NT2/D1 (cell line): Measurements from ENCODE around the gene CROCC2.

Source experiments
- DNase-seq: peaks from one replicate; pipeline ENCODE4 v3.0.0-alpha.2; 2011; ENCODE audit warnings: low read depth, low spot score
- H3K27me3 ChIP-seq: 2 replicates; pipeline ENCODE4 v1.6.0; 2011; ENCODE audit warnings: mild to moderate bottlenecking; ENCODE audit not compliant: insufficient read length, insufficient read depth
- H3K36me3 ChIP-seq: 2 replicates; pipeline ENCODE4 v1.6.1; 2011; ENCODE audit warnings: mild to moderate bottlenecking, low read length, mixed read lengths; ENCODE audit not compliant: insufficient read depth, insufficient read length
- H3K4me1 ChIP-seq: 2 replicates; pipeline ENCODE4 v1.5.1; 2011; ENCODE audit not compliant: insufficient read depth, insufficient read length
- H3K4me3 ChIP-seq: 2 replicates; pipeline ENCODE4 v1.5.1; 2011; ENCODE audit warnings: low read depth; ENCODE audit not compliant: insufficient read length
- H3K9ac ChIP-seq: 2 replicates; pipeline ENCODE4 v1.6.0; 2011; ENCODE audit warnings: low read depth; ENCODE audit not compliant: insufficient read length
- H3K9me3 ChIP-seq: 2 replicates; pipeline ENCODE4 v1.5.1; 2011; ENCODE audit warnings: mild to moderate bottlenecking, low read length; ENCODE audit not compliant: insufficient read depth
- SUZ12 ChIP-seq: IDR thresholded peaks from 2 replicates; pipeline ENCODE4 v1.6.1; 2011; ENCODE audit not compliant: insufficient read length, insufficient read depth; ENCODE audit errors: extremely low read depth
- YY1 ChIP-seq: IDR thresholded peaks from 2 replicates; pipeline ENCODE4 v1.6.1; 2011; ENCODE audit not compliant: insufficient read length, insufficient read depth
- ZNF274 ChIP-seq: IDR thresholded peaks from 2 replicates; pipeline ENCODE4 v1.6.1; 2011; ENCODE audit warnings: mild to moderate bottlenecking, low read depth, low read length

CROCC2 gene

DNA sequence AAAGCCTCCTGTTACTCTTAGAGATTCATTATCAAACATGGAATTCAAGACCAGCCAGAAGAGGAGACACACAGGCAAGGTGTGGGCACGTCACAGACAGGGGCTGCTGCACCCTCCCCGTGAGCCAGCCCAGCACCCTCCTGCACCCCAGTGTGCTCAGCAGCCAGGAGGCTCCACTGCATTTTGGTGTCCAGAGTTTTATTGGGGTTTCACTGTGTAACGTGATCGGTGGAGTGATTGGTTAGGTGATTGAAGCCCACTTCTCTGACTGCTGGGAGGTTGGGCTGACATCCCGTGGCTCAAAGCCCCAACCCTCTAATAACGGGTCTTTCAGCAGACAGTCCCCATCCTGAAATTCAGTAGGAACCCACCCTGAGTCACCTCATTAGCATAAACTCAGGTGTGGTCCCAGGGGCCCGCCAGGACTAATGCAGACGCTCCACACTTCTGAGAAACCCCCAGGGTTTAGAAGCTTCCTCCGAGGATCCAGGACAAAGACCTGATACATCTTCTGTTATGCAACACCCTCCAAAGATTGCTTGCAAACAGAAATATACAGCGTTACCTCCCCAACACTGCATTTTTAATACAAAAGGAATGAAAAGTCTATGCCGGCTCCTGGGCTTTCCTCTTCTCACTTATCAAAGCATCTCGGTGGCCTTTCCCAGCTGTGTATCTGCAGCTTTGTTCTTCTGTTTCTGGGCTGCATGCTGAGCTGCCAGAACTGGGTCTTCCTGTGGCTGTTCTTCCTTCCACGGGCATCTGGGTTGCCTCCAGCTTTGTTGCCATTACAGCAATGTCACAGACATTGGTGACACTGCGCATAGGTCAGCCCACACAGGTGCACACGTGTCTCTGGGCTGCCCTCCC lies 48.5 kb downstream of the CROCC2 start:
- DNase-seq: no peak
- Histone ChIP-seq H3K9me3 (no peaks in the 10 kb centered on the region), H3K36me3 (no peaks in the 10 kb centered on the region), H3K4me3 (no peak overlapping the region), H3K9ac (no peak overlapping the region), H3K27me3 (peaks cover 8% of the 10 kb centered on the region), H3K4me1 (peaks cover 31% of the 10 kb centered on the region)
- TF ChIP-seq YY1 (no peak), ZNF274 (no peak), SUZ12 (no peak)

DNA sequence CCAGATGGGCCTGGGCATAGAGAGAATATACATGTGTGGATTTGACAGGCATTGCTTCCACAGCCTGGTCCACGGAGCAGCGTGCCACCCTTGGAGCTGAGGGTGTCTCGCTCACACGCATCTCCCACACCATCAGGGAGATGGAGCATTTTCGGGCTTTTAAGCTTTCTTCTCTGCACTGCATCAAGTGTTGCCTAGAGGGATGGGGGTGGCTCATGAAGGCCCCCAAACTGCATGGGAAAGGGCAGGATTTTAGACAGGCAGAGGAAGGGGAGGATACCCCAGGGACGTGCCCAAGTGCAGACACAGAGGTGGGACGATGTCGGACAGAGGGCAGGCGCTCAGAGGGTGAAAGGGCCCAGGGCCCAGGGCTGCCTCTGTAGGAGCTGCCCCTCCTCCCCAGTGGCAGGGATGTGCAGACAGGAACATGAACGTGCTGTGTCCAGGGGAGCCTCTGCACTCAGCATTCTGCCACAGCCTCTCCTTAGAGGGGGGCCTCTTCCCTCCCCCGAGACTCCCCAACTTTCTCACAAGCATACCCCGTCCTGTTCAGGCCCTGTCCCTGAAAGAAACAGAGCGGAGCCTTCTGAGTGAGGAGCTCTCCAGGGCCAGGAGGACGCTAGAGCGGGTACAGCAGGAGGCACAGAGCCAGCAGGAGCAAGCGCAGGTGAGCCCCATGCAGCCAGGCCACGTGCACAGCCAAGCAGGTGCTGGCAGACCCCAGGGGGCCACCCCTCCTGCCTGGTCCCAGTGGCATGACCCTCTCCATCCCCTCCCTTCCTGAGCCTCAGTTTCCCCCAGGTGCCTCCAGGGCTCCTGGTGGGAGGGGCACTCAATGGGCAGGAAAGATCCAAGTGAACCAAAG lies 49.4 kb downstream of the CROCC2 start:
- H3K9ac ChIP-seq: no peak overlapping the region
- H3K4me3 ChIP-seq: no peak overlapping the region
- H3K9me3 ChIP-seq: no peaks in the 10 kb centered on the region
- DNase-seq: no peak
- peaks cover 39% of the 10 kb centered on the region for H3K4me1 ChIP-seq
- TF ChIP-seq ZNF274 (no peak), YY1 (no peak), SUZ12 (no peak)
- H3K27me3 ChIP-seq: peaks cover 3% of the 10 kb centered on the region
- no peaks in the 10 kb centered on the region for H3K36me3 ChIP-seq

- no peak for DNase-seq
- no peaks in the 10 kb centered on the region for H3K36me3 ChIP-seq
- H3K4me3 ChIP-seq: no peak overlapping the region
- no peaks in the 10 kb centered on the region for H3K9me3 ChIP-seq
- H3K27me3 ChIP-seq: peaks cover 3% of the 10 kb centered on the region
- no peak overlapping the region for H3K9ac ChIP-seq
- peaks cover 44% of the 10 kb centered on the region for H3K4me1 ChIP-seq
- no peak for TF ChIP-seq YY1
- no peak for TF ChIP-seq SUZ12
- TF ChIP-seq ZNF274: no peak
Observed at GRCh38 chr2:240956171-240956934, 50.2 kb downstream of the CROCC2 start.

- no peak for DNase-seq
- TF ChIP-seq SUZ12: no peak
- no peak for TF ChIP-seq ZNF274
- no peak for TF ChIP-seq YY1
- no peak overlapping the region for H3K4me3 ChIP-seq
- no peaks in the 10 kb centered on the region for H3K36me3 ChIP-seq
- H3K9ac ChIP-seq: no peak overlapping the region
- peaks cover 51% of the 10 kb centered on the region for H3K4me1 ChIP-seq
- H3K27me3 ChIP-seq: peaks cover 3% of the 10 kb centered on the region
- no peaks in the 10 kb centered on the region for H3K9me3 ChIP-seq
Observed at GRCh38 chr2:240956935-240957655, 51.0 kb downstream of the CROCC2 start.

DNA sequence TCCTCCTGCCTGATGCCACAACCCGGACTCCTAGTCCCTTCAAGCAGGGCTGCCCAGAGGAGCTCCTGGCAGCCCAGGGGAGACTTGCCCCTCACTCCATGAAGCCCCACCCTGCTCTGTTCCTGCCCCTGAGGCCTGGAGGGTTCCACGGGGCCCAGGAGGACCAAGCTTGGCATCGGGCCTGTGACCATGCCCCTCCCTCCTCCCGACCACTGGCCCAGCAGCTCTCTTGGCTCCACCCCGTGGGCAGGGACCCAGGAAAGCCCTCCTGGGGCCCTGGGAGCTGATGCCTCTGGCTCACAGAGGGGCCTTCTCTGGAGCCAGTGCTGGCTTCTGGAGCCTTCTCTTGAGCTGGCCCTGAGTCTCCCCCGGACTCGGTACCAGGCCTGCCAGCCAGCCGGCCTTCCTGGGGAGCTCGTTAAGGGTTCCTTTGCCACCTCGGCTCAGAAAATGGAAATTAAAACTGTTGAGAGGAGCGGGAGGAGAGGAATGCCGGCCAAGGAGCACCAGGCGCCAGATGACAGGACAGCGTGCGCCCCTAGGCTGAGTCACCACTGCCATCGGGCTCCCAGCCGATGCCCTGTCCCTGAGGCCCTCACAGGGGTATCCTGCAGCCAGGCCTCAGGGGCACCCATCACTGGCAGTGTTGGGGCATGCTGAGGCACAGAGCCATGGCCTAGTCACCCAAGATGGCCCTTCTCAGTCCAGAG lies 51.7 kb downstream of the CROCC2 start:
- no peak overlapping the region for H3K4me3 ChIP-seq
- peaks cover 57% of the 10 kb centered on the region for H3K4me1 ChIP-seq
- peaks cover 3% of the 10 kb centered on the region for H3K27me3 ChIP-seq
- H3K9me3 ChIP-seq: no peaks in the 10 kb centered on the region
- no peaks in the 10 kb centered on the region for H3K36me3 ChIP-seq
- peak overlapping the region; percentile 36 for H3K9ac ChIP-seq
- no peak for TF ChIP-seq ZNF274
- TF ChIP-seq SUZ12: no peak
- no peak for TF ChIP-seq YY1
- no peak for DNase-seq

GRCh38 chr2:240958366-240959213 lies 52.5 kb downstream of the CROCC2 start:
- Histone ChIP-seq H3K9ac (no peak overlapping the region), H3K4me1 (peaks cover 60% of the 10 kb centered on the region), H3K4me3 (no peak overlapping the region), H3K36me3 (no peaks in the 10 kb centered on the region), H3K27me3 (peaks cover 3% of the 10 kb centered on the region), H3K9me3 (no peaks in the 10 kb centered on the region)
- no peak for DNase-seq
- no peak for TF ChIP-seq ZNF274
